GM21529 (cell line): ENCODE data around the gene POLDIP3.
A peak's percentile ranks its signal among the peaks of the same experiment; 100 is the strongest.
"Not testable (repeated sequence)": the region's sequence is repeated elsewhere in the genome, so short reads cannot be mapped to it uniquely, and the experiment has no call there.

ENCODE experiments used
- ATAC-seq: cut with Tn5 transposase; IDR thresholded peaks from one replicate; pipeline ENCODE4 v1.9.1; 2021; ENCODE audit not compliant: unreplicated experiment

POLDIP3 gene

GRCh38 chr22:42587588-42588175 is 27.0 kb downstream of the POLDIP3 start:
- no peak for ATAC-seq

DNA sequence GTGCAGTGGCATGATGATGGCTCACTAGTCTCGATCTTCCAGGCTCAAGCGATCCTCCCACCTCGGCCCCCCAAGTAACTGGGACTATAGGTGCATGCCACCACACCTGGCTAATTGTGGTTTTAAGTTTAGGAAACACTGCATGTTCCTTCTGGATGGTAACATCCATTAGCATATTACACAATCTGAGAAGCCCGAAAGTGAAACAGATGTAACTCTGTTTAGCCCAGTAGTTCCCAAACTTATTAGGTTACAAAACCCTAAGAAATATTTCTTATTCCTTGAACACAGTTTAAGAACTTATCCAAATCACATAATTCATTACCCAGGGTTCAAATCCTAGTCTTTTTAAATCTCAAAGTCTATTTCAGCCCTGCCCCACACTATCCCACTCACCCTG is 28.3 kb downstream of the POLDIP3 start:
- ATAC-seq, result no peak

DNA sequence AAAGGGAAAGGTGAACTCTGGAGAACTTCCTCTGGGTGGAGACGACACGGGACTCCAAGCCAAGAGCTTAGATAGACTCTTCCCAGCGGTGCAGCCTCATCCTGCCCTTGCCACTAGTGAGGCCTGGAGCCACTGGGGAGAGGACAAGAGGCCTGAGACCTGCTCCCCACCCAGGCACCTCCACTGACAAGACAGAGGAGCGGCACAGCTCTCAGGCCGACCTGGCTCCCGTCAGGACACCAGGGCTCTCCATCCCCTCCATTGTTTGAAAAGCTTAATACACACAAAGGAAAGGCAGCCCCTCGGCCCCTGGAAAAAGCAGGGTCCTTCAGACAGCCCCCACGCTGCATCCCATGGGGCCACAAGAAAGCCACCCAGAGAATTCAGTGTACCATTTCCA is 29.6 kb downstream of the POLDIP3 start:
- no peak for ATAC-seq

DNA sequence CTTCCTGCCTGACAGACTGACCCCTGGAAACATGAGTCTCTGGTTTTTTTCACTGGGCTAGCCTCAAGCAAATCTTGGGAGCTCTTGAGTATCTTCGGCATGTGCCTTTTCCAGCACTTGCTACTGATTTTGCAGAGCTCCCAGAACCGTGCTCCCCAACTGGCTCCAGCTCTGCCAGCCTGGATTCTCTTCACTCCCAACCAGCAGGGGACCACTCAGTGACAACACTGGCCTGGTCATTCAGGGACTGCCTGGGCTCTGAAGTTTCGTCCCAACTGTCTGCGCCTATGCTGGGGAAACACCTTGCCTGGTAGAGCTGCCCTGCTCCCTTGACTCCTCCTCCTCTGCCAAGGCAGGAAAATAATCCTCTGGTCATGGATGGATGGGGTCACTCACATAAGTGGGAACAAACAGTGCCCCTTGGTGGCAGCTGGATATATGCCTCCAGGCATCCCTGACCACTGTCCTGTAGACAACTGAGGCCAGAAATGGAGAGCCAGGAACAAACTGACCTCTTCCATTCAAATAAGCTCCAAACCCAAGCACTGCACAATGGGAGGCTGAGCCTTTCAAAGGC is 30.2 kb downstream of the POLDIP3 start:
- ATAC-seq, result no peak

GRCh38 chr22:42582987-42583386 is 31.7 kb downstream of the POLDIP3 start:
- no peak for ATAC-seq

DNA sequence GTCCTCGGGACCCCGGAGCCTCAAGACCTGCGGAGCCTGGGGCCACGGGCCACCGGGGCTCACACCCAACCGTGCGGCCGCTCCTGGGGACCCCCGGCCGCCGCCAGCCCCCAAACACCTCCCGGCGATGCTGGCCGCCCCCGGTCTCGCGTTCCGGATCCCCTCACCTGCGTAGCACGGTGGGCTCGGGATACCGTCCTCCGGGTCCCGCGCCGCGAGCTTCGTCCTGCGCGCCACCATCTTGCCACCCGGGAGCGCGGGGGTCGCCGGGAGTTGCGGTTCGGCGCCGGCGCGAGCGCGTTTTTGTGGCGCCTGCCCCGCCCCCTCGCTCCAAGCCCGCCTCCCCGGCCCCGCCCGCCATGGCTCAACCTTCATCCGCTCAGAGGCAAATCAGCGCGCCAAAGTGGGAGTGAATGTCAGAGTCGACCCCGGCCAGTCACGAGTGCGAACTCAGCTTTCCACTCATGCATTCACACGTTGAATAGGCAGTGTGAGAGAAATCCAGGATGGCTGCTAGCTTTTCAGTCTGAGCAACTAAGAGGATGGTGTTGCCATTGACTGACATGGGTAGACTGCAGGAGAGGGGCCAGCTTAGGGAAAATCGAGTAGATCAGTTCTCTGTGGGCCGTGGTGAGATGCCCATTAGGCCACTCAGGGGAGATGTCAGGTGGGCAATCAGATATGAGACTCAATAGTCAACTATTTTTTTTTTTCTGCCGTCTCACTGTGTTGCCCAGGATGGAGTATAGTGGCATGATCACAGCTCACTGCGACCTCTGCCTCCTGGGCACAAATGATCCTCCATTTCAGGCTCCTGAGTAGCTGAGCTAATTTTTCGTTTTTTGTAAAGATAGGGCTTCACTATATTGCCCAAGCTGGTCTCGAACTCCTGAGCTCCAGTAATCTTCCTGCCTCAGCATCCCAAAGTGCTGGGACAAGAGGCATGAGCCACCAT is 32.6 kb downstream of the POLDIP3 start:
- peak; percentile 63 for ATAC-seq

- ATAC-seq, result not testable (repeated sequence)
Measured at GRCh38 chr22:42581194-42581761, 33.4 kb downstream of the POLDIP3 start.

GRCh38 chr22:42580040-42580439 is 34.6 kb downstream of the POLDIP3 start:
- not testable (repeated sequence) for ATAC-seq

DNA sequence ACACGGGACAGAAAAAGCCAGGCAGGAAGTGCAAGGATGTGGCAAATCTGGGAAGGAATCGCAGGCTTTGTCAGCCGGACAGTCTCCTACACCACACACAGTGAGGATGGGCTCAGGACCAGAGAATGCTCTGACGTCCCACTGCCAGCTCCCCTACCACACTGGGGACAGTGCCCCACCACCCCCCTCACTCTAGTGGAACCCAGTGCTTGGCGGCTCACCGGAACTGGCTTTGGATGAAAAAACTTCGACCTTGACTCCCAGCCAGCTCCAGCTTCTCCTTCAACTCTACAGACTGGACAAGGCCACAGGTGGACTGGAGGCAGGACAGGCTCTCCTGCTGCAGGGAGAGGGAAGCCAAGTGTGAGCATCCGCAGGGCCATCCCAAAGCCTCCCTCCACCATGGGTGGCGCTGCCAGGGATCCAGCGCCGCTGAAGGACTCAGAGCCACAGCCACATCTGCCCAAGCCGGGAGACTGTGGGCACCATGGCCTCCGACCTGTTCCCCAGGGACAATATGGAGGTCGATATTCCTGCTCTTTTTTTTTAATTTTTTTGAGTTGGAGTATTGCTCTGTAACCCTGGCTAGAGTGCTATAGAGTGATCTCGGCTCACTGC is 37.0 kb downstream of the POLDIP3 start:
- ATAC-seq, result no peak

DNA sequence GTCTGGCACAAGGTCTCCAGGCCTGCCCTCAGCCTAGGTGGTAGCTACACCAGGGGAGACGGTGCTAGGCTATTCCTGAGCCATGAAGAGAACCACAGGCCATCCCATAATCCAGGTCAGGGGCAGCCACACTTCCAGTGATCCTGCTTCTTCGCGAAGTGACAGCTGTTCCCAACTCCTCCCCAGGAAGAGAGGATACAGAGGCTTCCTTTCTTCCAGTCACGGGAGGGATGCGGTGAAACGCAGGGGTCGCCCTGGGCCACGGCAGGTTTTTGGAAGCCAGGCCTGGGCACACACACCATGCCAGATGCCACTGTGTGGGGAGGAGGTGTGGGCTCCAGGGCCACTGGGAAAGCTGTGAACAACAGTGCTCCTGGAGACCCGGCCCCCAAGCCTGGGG is 37.5 kb downstream of the POLDIP3 start:
- ATAC-seq, result not testable (repeated sequence)

DNA sequence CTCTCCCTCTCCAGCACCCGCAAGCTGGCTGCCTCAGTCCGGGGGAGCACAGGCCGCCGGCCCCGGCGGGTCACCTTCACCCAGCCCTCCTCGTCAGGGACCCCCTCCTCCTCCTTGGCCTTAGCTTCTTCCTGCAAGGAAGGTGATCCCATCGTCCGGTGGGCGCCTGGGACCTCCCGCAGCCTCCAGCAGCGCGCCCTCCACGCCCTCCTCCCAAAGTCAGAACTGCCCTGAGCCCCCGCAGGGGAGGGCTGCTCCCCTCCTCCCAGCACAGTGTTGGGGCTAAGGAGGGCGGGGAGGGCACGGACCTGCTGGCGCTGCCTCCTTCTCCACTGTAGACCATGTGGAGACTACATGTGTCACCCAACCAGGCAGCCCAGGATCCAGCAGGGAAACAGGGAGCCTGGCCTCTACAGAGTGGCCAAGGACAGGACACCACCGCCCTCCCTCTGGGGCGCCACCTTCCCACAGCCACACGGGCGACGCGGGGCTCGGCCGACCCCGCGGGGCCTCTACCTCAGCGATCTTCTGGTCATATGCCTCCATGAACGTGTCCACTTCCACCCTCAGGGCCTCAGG is 38.6 kb downstream of the POLDIP3 start:
- ATAC-seq, result not testable (repeated sequence)

DNA sequence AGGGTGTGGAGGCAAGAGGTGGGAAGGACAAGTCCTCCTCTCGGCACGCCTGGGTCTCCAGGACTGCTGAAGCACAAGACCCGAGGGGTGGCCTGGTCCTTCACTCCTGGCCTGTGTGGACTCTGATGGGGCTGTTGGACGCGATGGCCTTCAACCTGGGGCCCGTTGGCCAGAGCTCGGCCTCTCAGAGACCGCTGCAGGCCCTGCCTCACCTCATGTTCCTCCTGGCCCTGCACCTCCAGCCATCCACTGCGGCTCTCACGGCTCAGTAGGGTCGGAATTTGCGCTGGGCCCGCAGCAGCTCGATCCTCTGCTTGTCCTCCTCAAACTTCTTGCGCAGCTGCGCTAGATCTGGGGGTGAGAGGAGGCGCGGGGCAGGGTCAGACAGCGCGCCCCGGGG is 40.2 kb downstream of the POLDIP3 start:
- ATAC-seq, result not testable (repeated sequence)

DNA sequence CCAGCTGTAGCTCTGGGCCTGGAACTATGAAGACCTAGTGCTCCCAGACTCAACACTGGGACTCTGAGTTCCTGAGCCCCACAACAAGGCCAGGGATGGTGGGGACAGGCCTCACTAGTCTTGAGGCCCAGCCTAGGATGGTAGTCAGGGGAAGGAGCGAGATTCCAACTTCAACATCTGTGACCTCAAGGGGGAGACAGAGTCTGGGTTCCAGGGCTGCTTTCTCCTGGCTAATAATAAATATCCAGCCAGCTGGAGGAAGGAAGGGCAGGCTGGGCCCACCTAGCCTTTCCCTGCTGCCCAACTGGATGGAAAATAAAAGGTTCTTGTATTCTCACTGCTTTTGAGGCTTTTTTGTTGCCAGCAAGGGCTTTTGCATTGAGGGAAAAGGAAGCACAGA is 40.6 kb downstream of the POLDIP3 start:
- ATAC-seq, result not testable (repeated sequence)

DNA sequence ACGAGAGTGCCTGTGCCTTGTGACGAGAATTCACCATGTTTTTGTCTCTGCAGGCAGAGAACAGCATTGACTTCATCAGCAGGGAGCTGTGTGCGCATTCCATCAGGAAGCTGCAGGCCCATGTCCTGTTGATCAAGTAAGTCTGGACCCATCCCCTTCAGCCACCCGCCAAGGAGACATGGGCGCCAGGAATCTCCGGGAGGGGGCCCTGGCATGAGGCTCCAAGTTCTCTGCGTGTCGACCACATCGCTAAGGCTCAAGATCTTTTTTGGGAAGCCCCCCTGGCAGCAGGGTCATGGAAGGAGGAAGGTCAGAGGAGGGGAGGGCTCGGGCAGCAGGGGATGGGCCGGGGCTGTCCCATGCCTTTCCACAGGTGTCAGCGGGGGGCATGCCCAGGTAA is 43.6 kb downstream of the POLDIP3 start:
- ATAC-seq, result not testable (repeated sequence)

GRCh38 chr22:42570580-42570979 is 44.1 kb downstream of the POLDIP3 start:
- not testable (repeated sequence) for ATAC-seq

GRCh38 chr22:42567950-42568349 is 46.7 kb downstream of the POLDIP3 start:
- not testable (repeated sequence) for ATAC-seq

- no peak for ATAC-seq
Measured at GRCh38 chr22:42565956-42566355, 48.7 kb downstream of the POLDIP3 start.

DNA sequence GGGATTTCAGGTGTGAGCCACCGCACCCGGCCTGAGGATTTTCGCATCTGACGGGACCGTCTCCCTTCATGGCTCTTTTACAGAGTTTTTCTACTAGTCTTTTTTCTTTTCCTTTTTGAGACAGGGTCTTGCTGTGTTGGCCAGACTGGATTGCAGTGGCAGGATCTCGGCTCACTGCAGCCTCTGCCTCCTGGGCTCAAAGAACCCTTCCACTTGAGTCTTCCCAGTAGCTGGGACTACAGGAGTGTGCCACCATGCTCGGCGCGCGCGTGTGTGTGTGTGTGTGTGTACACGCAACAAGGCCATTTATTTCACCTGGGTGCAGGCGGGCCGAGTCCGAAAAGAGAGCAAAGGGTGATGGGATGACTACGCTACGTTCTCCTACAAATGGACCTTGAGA is 50.0 kb downstream of the POLDIP3 start:
- ATAC-seq, result no peak

DNA sequence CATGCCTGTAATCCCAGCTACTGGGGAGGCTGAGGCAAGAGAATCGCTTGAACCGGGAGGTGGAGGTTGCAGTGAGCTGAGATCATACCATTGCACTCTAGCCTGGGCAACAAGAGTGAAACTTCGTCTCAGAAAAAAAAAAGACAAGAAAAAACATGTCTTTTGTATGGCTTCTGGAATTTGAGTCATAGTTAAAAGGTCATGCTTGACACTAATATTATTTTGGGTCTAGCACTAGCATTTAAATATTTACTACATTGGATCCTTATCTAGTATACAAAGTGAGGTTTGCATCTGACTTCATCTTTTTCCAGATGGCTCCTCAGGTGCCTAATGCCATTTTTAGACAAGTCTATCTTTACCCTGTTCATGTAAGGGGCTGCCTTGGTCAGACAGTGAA is 50.7 kb downstream of the POLDIP3 start:
- not testable (repeated sequence) for ATAC-seq

DNA sequence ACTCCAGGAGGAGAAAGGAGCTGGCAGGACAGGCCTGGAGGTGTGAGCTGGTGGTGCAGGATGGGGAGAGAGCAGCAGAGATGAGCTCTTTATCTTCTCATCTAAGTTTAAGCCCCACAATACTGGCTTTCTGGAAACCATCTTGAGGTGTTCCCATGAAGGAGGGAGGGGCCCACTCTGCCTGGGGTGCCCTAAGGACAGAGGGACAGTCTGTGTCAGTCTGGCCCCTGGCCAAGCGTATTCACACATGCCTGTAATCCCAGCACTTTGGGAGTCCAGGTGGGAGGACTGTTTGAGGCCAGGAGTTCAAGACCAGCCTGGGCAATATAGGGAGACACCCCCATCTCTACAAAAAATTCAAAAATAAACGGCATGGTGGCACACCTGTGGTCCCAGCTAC is 52.0 kb downstream of the POLDIP3 start:
- no peak for ATAC-seq

- no peak for ATAC-seq
Measured at GRCh38 chr22:42562279-42562678, 52.4 kb downstream of the POLDIP3 start.
